Sigmoid colon (tissue), 4 donors: ENCODE results near the gene GPC6.

ENCODE experiments used
- POLR2AphosphoS5 ChIP-seq, 4 donors: sonication (generic); formaldehyde crosslinking; IDR thresholded peaks; one replicate each; pipeline ENCODE4 v1.6.1; 2017; ENCODE audit warnings: antibody characterized with exemption in 4 of 4
- TF ChIP-seq, protein P1 (sequence below), 4 experiments: fragments of 450-650 bp in 3 of 4; fragments of 200-600 bp in 1 of 4; IDR thresholded peaks; one replicate each; pipeline ENCODE4 v1.5.1; 2016 to 2019; ENCODE audit warnings: antibody characterized with exemption in 4 of 4, mild to moderate bottlenecking in 3 of 4, moderate library complexity in 2 of 4

DNA sequence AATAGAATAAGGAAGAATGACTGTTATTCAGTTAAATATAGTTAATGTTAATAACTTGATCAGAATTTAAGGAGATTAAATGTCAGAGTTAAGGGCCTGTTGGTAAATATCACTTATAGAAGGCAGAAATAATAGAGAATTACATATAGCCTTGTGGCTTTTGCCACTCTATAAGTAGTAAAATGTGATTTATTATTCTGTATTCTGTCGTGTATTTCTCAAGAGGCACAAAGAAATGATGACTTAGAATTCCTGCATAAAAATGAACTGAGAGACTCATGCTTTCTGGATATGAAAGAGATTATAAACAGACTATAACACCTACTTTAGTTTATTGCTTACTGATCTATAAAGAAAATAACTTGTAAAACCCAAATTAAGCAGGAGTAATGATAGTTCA lies 40.1 kb downstream of the GPC6 start:
- TF ChIP-seq POLR2AphosphoS5 (IDR thresholded peaks at IDR 0.05), result no peak
- TF ChIP-seq, protein P1, sequence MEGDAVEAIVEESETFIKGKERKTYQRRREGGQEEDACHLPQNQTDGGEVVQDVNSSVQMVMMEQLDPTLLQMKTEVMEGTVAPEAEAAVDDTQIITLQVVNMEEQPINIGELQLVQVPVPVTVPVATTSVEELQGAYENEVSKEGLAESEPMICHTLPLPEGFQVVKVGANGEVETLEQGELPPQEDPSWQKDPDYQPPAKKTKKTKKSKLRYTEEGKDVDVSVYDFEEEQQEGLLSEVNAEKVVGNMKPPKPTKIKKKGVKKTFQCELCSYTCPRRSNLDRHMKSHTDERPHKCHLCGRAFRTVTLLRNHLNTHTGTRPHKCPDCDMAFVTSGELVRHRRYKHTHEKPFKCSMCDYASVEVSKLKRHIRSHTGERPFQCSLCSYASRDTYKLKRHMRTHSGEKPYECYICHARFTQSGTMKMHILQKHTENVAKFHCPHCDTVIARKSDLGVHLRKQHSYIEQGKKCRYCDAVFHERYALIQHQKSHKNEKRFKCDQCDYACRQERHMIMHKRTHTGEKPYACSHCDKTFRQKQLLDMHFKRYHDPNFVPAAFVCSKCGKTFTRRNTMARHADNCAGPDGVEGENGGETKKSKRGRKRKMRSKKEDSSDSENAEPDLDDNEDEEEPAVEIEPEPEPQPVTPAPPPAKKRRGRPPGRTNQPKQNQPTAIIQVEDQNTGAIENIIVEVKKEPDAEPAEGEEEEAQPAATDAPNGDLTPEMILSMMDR (IDR thresholded peaks at IDR 0.05), result no peak
